GM19324 (cell line): ENCODE data around the gene SEZ6.

ENCODE experiments used
- ATAC-seq: cut with Tn5 transposase; IDR thresholded peaks from one replicate; pipeline ENCODE4 v1.9.1; 2021; ENCODE audit warnings: mild to moderate bottlenecking, moderate library complexity; ENCODE audit not compliant: unreplicated experiment, low FRiP score

Gene SEZ6

GRCh38 chr17:29038085-29038795, 32.4 kb upstream of the SEZ6 start:
- no peak for ATAC-seq

- ATAC-seq = no peak
Measured at GRCh38 chr17:29037739-29038084, 31.9 kb upstream of the SEZ6 start.

- no peak for ATAC-seq
Measured at GRCh38 chr17:29036584-29036983, 30.8 kb upstream of the SEZ6 start.

GRCh38 chr17:29034510-29034909, 28.7 kb upstream of the SEZ6 start:
- no peak for ATAC-seq

- no peak for ATAC-seq
Measured at GRCh38 chr17:29032857-29033197, 27.0 kb upstream of the SEZ6 start.

- ATAC-seq = no peak
Measured at GRCh38 chr17:29032013-29032856, 26.4 kb upstream of the SEZ6 start.

- ATAC-seq = no peak
Measured at GRCh38 chr17:29031488-29031887, 25.7 kb upstream of the SEZ6 start.

- no peak for ATAC-seq
Measured at GRCh38 chr17:29024316-29024952, 18.6 kb upstream of the SEZ6 start.

GRCh38 chr17:29022074-29022473, 16.2 kb upstream of the SEZ6 start:
- no peak for ATAC-seq

GRCh38 chr17:29021226-29021625, 15.4 kb upstream of the SEZ6 start:
- ATAC-seq = no peak

GRCh38 chr17:29020576-29020975, 14.7 kb upstream of the SEZ6 start:
- no peak for ATAC-seq

- ATAC-seq = no peak
Measured at GRCh38 chr17:29019475-29020181, 13.8 kb upstream of the SEZ6 start.

- ATAC-seq = no peak
Measured at GRCh38 chr17:29018788-29019474, 13.1 kb upstream of the SEZ6 start.

- ATAC-seq = no peak
Measured at GRCh38 chr17:29016345-29017210, 10.7 kb upstream of the SEZ6 start.

- ATAC-seq = no peak
Measured at GRCh38 chr17:29014716-29015115, 8.9 kb upstream of the SEZ6 start.

- ATAC-seq = no peak
Measured at GRCh38 chr17:29012535-29012934, 6.7 kb upstream of the SEZ6 start.

- no peak for ATAC-seq
Measured at GRCh38 chr17:29010586-29010985, 4.8 kb upstream of the SEZ6 start.

GRCh38 chr17:29010129-29010528, 4.3 kb upstream of the SEZ6 start:
- no peak for ATAC-seq

- ATAC-seq = no peak
Measured at GRCh38 chr17:29008591-29008990, 2.8 kb upstream of the SEZ6 start.
